PFSK-1 (cell line): Measurements from ENCODE around the gene MYORG.

Source experiments
- FOXP2 ChIP-seq: optimal IDR thresholded peaks from 2 replicates; pipeline ENCODE3; 2011; ENCODE audit warnings: borderline replicate concordance, control low read depth, inconsistent platforms; ENCODE audit not compliant: insufficient read depth; ENCODE audit errors: extremely low read length, extremely low read depth
- POLR2AphosphoS5 ChIP-seq: IDR thresholded peaks from 2 replicates; pipeline ENCODE4 v1.6.1; 2012; ENCODE audit warnings: low read depth, mild to moderate bottlenecking, control low read depth, low read length, moderate library complexity
- REST ChIP-seq, 2 experiments: IDR thresholded peaks; 2 replicates each; pipeline versions ENCODE4 v1.6.1 to v1.8.0; 2011 to 2012; ENCODE audit warnings: low read depth in 2 of 2, low read length in 2 of 2, control low read depth in 1 of 2, inconsistent platforms in 1 of 2, mild to moderate bottlenecking in 1 of 2, moderate library complexity in 1 of 2; ENCODE audit not compliant: insufficient read depth in 1 of 2
- SIN3A ChIP-seq: IDR thresholded peaks from 2 replicates; pipeline ENCODE4 v1.6.1; 2012; ENCODE audit warnings: mild to moderate bottlenecking, low read length, moderate library complexity, borderline replicate concordance; ENCODE audit not compliant: insufficient read depth
- TAF1 ChIP-seq: IDR thresholded peaks from 2 replicates; pipeline ENCODE4 v1.6.1; 2012; ENCODE audit warnings: low read length, control low read depth, borderline replicate concordance; ENCODE audit not compliant: insufficient read depth

MYORG gene

GRCh38 chr9:34371886-34372466, 4.7 kb downstream of the MYORG start:
- no peak for TF ChIP-seq TAF1
- no peak for TF ChIP-seq REST (IDR thresholded peaks at IDR 0.05; ENCODE audit: insufficient read depth in 1 of 2, low read depth in 2 of 2, low read length in 2 of 2)
- no peak for TF ChIP-seq SIN3A
- TF ChIP-seq POLR2AphosphoS5 = no peak
- TF ChIP-seq FOXP2 = no peak

GRCh38 chr9:34370970-34371880, 5.5 kb downstream of the MYORG start:
- no peak for TF ChIP-seq TAF1
- TF ChIP-seq SIN3A = no peak
- no peak for TF ChIP-seq FOXP2
- TF ChIP-seq POLR2AphosphoS5 = no peak
- no peak for TF ChIP-seq REST (IDR thresholded peaks at IDR 0.05; ENCODE audit: insufficient read depth in 1 of 2, low read depth in 2 of 2, low read length in 2 of 2)

GRCh38 chr9:34370335-34370969, 6.2 kb downstream of the MYORG start:
- TF ChIP-seq FOXP2 = no peak
- TF ChIP-seq SIN3A = no peak
- no peak for TF ChIP-seq REST (IDR thresholded peaks at IDR 0.05; ENCODE audit: insufficient read depth in 1 of 2, low read depth in 2 of 2, low read length in 2 of 2)
- no peak for TF ChIP-seq TAF1
- no peak for TF ChIP-seq POLR2AphosphoS5

- no peak for TF ChIP-seq REST (IDR thresholded peaks at IDR 0.05; ENCODE audit: insufficient read depth in 1 of 2, low read depth in 2 of 2, low read length in 2 of 2)
- no peak for TF ChIP-seq POLR2AphosphoS5
- TF ChIP-seq TAF1 = no peak
- no peak for TF ChIP-seq FOXP2
- TF ChIP-seq SIN3A = no peak
These were observed 7.1 kb downstream of the MYORG start for GRCh38 chr9:34369636-34370035.
